GM18505 (cell line): ENCODE results near the gene EMC9.
A peak's percentile ranks its signal among the peaks of the same experiment; 100 is the strongest.

Source experiments
- ATAC-seq: cut with Tn5 transposase; IDR thresholded peaks from one replicate; pipeline ENCODE4 v1.9.1; 2021; ENCODE audit not compliant: unreplicated experiment
- POLR2A ChIP-seq: IDR thresholded peaks from 4 replicates; pipeline ENCODE4 v1.6.1; 2011; ENCODE audit warnings: borderline replicate concordance; ENCODE audit not compliant: insufficient read depth, insufficient read length; ENCODE audit errors: extremely low read depth

Gene EMC9

DNA sequence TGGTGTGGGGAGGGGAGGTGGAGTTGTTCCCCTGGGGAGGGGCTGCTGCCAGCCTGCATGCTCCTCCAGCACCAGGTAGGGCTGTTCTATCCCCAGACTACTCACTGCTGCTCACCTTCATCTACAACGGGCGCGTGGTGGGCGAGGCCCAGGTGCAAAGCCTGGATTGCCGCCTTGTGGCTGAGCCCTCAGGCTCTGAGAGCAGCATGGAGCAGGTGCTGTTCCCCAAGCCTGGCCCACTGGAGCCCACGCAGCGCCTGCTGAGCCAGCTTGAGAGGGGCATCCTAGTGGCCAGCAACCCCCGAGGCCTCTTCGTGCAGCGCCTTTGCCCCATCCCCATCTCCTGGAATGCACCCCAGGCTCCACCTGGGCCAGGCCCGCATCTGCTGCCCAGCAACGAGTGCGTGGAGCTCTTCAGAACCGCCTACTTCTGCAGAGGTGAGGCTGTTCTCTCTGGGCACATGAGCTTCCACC lies 23.2 kb upstream of the EMC9 start:
- no peak for ATAC-seq
- no peak for TF ChIP-seq POLR2A

DNA sequence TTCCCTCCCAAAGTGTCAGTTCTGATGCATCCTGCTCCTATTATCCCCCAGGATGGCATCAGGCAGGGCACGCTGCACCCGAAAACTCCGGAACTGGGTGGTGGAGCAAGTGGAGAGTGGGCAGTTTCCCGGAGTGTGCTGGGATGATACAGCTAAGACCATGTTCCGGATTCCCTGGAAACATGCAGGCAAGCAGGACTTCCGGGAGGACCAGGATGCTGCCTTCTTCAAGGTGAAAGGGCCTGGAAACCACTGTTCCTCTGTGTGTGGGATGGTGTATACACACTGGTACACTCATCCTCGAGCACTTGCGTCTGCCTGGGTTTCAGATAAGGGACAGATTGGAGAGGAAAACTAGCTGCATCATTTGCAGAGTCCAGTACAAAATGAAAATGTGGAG lies 20.7 kb upstream of the EMC9 start:
- no peak for ATAC-seq
- no peak for TF ChIP-seq POLR2A

DNA sequence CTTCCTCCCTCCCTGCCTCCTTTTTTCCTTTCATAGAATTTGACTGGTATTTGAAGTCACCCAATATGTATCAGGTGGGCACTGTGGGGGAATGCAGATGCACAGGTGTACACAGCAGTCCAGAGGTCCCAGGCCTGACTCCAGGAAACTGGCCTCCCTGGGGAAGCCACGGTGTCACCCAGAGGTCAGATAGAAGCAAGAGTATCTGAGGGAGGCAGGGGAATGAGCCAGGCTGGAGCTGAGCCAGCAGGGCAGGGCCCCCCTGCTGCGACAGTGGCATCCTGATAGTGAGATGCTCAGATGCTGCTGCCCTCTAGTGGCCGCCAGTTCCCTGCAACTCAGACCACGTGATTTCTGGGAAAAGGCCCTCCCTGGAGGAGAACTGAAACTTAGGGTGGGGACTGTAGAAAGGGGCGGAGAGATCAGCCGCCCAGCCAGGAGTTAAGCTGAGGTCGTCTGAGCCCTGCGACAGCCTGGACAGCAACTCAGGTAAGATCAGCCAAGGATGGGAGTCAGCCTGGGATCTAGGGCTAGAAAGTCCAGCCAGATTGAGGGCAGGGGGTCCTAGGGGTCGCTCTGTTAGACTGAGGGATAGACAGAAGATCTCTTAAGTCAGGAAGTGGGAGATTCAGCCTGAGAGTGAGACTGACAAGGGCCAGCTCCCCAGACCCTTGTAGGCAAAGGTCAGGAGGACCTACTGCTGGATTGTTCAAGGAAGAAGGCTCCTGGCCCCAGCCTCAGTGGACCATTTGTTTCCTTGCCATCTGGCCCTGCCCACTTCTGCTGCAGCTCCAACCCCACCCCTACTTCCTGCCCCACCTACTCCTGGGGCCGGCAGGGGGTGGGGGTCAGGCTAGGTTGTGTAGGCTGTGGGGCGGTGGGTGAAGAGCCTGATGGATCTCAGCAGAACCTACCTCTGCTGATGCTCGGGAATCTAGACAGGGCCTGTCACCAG lies 19.7 kb upstream of the EMC9 start, which contains the start of gene IRF9:
Gene IRF9 (plus strand): TSS at position 416 of the 955 bp plus-strand sequence. CDS start 880 bp downstream, outside the sequence.
- ATAC-seq = peak; percentile 81
- TF ChIP-seq POLR2A = peak; percentile 98

DNA sequence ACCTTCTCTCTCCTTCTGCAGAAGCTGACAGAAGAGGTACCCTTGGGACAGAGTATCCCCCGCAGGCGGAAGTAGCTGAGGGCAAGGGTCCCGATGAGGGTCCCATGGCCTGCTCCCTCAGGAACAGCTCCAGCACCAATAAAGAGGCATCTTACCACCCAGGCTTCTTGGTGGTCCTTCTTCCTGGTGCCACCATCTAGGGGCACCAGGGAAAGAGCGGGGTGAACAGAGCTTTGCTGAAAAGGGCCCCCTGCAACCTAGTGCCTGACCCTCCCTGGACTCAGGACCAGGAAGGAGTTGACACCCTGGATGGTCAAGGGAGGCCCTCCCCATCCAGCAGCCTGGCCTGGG lies 19.1 kb upstream of the EMC9 start:
- ATAC-seq = peak; percentile 3
- no peak for TF ChIP-seq POLR2A

DNA sequence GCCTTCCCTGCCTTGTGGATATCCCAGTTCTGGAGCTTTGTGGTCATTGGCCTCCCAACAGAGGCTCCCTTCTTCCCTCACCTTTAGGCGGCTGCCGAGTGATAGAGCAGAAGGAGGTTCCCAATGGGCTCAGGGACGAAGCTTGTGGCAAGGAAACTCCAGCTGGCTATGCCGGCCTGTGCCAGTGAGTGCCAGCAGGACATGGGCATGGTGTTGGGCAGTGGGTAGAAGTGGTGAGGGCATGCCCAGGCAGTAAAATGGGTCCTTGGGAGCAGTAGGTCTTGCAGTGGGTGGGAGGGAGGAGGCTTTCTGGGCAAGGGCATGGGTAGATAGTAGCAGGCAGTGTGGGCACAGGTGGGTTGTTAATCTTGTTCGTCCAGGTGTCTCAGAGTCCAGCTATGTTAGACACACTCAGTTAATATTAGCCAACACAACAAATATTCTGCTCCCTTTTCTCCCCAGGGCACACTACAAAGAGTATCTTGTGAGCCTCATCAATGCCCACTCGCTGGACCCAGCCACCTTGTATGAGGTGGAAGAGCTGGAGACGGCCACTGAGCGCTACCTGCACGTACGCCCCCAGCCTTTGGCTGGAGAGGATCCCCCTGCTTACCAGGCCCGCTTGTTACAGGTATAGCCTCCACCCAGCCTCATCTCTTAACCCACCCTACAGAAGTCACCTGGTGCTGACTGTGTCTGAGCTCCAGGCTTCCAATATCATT lies 18.5 kb upstream of the EMC9 start:
- no peak for ATAC-seq

DNA sequence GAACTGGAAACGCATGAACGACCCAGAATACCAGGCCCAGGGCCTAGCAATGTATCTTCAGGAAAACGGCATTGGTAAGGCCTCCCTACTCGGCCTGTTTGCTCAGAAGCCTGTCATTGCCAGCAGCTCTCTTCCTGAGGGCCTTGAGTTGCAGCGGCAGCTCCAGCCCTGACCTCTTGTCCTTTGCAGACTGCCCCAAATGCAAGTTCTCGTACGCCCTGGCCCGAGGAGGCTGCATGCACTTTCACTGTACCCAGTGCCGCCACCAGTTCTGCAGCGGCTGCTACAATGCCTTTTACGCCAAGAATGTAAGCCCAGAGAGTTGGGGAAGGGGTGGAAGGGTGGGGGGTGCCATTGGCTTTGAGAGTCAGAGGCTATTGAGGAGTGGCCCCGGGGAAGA lies 15.9 kb upstream of the EMC9 start:
- no peak for TF ChIP-seq POLR2A
- no peak for ATAC-seq

More for the DNA sequence above, 18.5 kb upstream of the EMC9 start:
- TF ChIP-seq POLR2A = peak; percentile 20

DNA sequence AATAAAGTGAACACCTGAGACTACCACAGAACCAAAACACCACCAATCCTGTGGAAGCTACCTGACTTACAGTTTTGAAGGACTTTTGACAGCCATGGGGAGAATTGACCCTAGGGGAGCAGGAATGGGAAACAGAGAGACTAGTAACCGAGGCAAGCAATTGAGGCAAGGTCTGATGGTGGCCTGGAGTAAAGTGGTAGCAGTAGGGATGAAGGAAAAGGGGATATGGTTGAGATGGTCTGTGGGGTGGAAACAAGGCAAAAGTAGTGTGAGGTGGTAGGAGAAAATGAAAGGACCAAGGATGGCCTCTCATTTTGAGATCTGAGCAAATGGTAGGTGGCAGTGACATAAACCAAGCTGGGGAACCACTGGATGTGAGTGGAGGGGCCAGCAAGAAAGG lies 15.4 kb upstream of the EMC9 start:
- no peak for TF ChIP-seq POLR2A
- ATAC-seq = no peak

DNA sequence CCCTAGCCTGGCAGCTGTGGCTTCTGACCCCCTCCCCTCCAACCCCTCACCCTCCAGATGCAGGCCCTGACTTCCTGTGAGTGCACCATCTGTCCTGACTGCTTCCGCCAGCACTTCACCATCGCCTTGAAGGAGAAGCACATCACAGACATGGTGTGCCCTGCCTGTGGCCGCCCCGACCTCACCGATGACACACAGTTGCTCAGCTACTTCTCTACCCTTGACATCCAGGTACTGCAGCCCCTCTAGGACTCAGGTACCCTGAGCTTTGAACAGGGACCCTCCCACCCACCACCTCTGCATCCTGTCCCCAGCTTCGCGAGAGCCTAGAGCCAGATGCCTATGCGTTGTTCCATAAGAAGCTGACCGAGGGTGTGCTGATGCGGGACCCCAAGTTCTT lies 13.7 kb upstream of the EMC9 start:
- no peak for ATAC-seq

DNA sequence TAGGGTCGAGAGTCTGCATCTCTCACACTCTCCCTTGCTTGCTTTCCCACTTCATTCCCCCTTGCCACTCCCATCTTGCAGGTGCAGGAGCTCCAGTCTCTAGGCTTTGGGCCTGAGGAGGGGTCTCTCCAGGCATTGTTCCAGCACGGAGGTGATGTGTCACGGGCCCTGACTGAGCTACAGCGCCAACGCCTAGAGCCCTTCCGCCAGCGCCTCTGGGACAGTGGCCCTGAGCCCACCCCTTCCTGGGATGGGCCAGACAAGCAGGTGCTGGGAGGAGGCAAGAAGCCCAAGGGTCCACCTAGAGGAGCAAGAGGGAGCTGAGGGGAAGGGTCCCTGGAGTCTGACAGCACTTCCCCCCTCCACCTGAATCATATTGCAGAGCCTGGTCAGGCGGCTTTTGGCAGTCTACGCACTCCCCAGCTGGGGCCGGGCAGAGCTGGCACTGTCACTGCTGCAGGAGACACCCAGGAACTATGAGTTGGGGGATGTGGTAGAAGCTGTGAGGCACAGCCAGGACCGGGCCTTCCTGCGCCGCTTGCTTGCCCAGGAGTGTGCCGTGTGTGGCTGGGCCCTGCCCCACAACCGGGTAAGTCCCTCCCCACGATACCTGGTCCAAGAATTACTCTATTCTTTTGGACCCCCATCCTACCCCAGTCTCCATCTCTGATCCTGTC lies 10.2 kb upstream of the EMC9 start:
- ATAC-seq = no peak
- no peak for TF ChIP-seq POLR2A

More for the DNA sequence above, 13.7 kb upstream of the EMC9 start:
- no peak for TF ChIP-seq POLR2A

DNA sequence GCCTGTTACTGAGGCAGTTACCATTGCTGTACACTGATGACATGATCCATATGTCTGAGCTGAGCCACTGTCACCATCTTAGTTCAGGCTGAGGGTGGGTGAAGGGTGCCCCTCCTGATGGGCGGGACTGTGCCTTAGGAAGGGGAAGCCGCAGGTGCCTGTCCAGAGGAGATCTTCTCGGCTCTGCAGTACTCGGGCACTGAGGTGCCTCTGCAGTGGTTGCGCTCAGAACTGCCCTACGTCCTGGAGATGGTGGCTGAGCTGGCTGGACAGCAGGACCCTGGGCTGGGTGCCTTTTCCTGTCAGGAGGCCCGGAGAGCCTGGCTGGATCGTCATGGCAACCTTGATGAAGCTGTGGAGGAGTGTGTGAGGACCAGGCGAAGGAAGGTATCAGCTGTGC lies 9.6 kb upstream of the EMC9 start:
- no peak for ATAC-seq
- TF ChIP-seq POLR2A = no peak

DNA sequence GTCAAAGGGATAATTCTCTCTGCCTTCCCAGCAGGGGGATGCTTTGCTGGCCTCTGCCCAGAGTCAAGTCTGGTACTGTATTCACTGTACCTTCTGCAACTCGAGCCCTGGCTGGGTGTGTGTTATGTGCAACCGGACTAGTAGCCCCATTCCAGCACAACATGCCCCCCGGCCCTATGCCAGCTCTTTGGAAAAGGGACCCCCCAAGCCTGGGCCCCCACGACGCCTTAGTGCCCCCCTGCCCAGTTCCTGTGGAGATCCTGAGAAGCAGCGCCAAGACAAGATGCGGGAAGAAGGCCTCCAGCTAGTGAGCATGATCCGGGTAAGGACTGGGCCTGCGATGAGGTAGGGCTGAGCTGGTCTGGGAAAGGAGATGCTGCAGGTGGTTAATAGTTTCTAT lies 9.2 kb upstream of the EMC9 start:
- no peak for ATAC-seq
- TF ChIP-seq POLR2A = no peak

DNA sequence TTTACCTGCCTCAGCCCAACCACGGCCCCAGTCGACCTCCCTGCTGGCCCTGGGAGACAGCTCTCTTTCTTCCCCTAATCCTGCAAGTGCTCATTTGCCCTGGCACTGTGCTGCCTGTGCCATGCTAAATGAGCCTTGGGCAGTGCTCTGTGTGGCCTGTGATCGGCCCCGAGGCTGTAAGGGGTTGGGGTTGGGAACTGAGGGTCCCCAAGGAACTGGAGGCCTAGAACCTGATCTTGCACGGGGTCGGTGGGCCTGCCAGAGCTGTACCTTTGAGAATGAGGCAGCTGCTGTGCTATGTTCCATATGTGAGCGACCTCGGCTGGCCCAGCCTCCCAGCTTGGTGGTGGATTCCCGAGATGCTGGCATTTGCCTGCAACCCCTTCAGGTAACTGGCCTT lies 8.7 kb upstream of the EMC9 start:
- ATAC-seq = no peak
- TF ChIP-seq POLR2A = no peak

DNA sequence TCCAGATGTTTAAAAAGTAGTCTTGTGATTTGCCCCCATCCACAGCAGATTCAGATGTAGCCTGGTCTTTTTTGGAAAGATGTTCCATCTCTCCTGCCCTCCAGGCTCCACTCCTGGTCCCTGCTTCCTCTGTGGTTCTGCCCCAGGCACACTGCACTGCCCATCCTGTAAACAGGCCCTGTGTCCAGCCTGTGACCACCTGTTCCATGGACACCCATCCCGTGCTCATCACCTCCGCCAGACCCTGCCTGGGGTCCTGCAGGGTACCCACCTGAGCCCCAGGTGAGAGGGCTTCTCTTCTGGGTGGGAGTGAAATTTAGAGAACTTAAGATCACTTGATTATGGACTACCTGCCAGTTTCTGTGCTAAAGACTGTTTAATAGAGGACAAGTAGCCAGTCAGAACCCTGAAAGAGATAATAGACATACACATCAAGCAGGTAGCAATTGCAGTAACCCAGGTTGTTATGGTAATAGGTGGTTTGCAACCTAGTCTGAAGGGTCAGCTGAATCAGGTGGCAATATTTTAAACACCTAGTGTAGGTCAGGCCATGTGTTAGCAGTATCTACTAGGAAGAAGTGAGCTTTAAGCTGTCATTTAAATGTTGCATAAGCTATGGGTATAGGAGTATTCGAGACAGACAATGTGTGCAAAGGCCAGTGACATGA lies 8.0 kb upstream of the EMC9 start:
- ATAC-seq = no peak

DNA sequence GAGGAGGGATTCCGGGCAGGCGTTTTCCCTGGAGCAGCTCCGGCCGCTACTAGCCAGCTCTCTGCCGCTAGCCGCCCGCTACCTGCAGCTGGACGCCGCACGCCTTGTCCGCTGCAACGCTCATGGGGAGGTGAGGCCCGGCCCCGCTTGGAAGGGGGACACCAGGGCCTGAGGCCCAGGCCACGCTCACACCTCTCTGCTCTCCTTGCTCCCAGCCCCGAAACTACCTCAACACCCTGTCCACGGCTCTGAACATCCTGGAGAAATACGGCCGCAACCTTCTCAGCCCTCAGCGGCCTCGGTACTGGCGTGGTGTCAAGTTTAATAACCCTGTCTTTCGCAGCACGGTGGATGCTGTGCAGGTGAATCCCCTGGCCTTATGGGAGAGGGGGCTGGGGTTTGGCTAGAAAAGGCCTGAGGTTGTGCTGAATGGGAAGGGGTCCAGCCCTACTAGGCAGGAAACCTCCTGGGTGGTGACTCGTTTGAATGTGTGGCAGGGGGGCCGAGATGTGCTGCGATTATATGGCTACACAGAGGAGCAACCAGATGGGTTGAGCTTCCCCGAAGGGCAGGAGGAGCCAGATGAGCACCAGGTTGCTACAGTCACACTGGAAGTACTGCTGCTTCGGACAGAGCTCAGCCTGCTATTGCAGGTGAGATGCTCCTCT lies 6.5 kb upstream of the EMC9 start:
- ATAC-seq = no peak
- peak; percentile 31 for TF ChIP-seq POLR2A

More for the DNA sequence above, 8.0 kb upstream of the EMC9 start:
- no peak for TF ChIP-seq POLR2A
